ENCODE results near the gene CELSR1. TPM values are rescaled to one million over a fixed set of nuclear protein-coding genes. Genes with fewer than 3 reads are reported as not detected.
A peak's percentile ranks its signal among the peaks of the same experiment; 100 is the strongest.

Gene CELSR1
- total RNA-seq, 1 donor from 2014 or later = 5.1 TPM

- H3K9me3 Mint-ChIP-seq = peaks cover 3% of the 10 kb centered on the region
- peaks cover 2% of the 10 kb centered on the region for H3K36me3 Mint-ChIP-seq (ENCODE audit: low read depth)
- H3K4me1 Mint-ChIP-seq = peaks cover 2% of the 10 kb centered on the region
- H3K27ac Mint-ChIP-seq (ENCODE audit: unreplicated experiment) = peak overlapping the region; percentile 1
- DNase-seq (ENCODE audit: low read depth, low spot score) = no peak
- no peak overlapping the region for H3K4me3 Mint-ChIP-seq
- TF ChIP-seq CTCF (conservative IDR thresholded peaks at IDR 0.05) = no peak
- peaks cover 18% of the 10 kb centered on the region for H3K27me3 Mint-ChIP-seq (ENCODE audit: low read depth)
These were observed 165.7 kb downstream of the CELSR1 start for GRCh38 chr22:46371623-46372226.

- Mint-ChIP-seq H3K36me3 (ENCODE audit: low read depth) (peaks cover under 1% of the 10 kb centered on the region), H3K4me3 (no peak overlapping the region), H3K27me3 (ENCODE audit: low read depth) (peaks cover 18% of the 10 kb centered on the region), H3K9me3 (peaks cover under 1% of the 10 kb centered on the region), H3K4me1 (no peaks in the 10 kb centered on the region), H3K27ac (ENCODE audit: unreplicated experiment) (no peak overlapping the region)
- no peak for TF ChIP-seq CTCF (conservative IDR thresholded peaks at IDR 0.05)
- DNase-seq (ENCODE audit: low read depth, low spot score) = no peak
These were observed 166.7 kb downstream of the CELSR1 start for GRCh38 chr22:46370584-46371291.

GRCh38 chr22:46369716-46370583 is 167.5 kb downstream of the CELSR1 start:
- DNase-seq (ENCODE audit: low read depth, low spot score) = no peak
- H3K4me1 Mint-ChIP-seq = no peaks in the 10 kb centered on the region
- no peak overlapping the region for H3K27ac Mint-ChIP-seq (ENCODE audit: unreplicated experiment)
- no peaks in the 10 kb centered on the region for H3K9me3 Mint-ChIP-seq
- H3K36me3 Mint-ChIP-seq (ENCODE audit: low read depth) = no peaks in the 10 kb centered on the region
- peaks cover 18% of the 10 kb centered on the region for H3K27me3 Mint-ChIP-seq (ENCODE audit: low read depth)
- no peak for TF ChIP-seq CTCF (conservative IDR thresholded peaks at IDR 0.05)
- no peak overlapping the region for H3K4me3 Mint-ChIP-seq

- H3K9me3 Mint-ChIP-seq = no peaks in the 10 kb centered on the region
- H3K27ac Mint-ChIP-seq (ENCODE audit: unreplicated experiment) = no peak overlapping the region
- TF ChIP-seq CTCF (conservative IDR thresholded peaks at IDR 0.05) = no peak
- H3K4me1 Mint-ChIP-seq = no peaks in the 10 kb centered on the region
- DNase-seq (ENCODE audit: low read depth, low spot score) = no peak
- H3K4me3 Mint-ChIP-seq = no peak overlapping the region
- peaks cover 17% of the 10 kb centered on the region for H3K27me3 Mint-ChIP-seq (ENCODE audit: low read depth)
- no peaks in the 10 kb centered on the region for H3K36me3 Mint-ChIP-seq (ENCODE audit: low read depth)
These were observed 168.3 kb downstream of the CELSR1 start for GRCh38 chr22:46368871-46369715.

- Mint-ChIP-seq H3K4me3 (no peak overlapping the region), H3K27me3 (ENCODE audit: low read depth) (peaks cover 16% of the 10 kb centered on the region), H3K9me3 (no peaks in the 10 kb centered on the region), H3K36me3 (ENCODE audit: low read depth) (no peaks in the 10 kb centered on the region), H3K4me1 (no peaks in the 10 kb centered on the region), H3K27ac (ENCODE audit: unreplicated experiment) (no peak overlapping the region)
- no peak for TF ChIP-seq CTCF (conservative IDR thresholded peaks at IDR 0.05)
- no peak for DNase-seq (ENCODE audit: low read depth, low spot score)
These were observed 169.0 kb downstream of the CELSR1 start for GRCh38 chr22:46368422-46368821.

Measured in neural crest cell (in vitro differentiated cells).